Astrocyte (in vitro differentiated cells and primary cell): ENCODE measurements around the gene POLA1. TPM values are rescaled to one million over a fixed set of nuclear protein-coding genes. Genes with fewer than 3 reads are reported as not detected.

ENCODE experiments used
- DNase-seq: peaks from one replicate; pipeline ENCODE4 v3.0.0-alpha.2; 2010; ENCODE audit warnings: low read depth
- FAIRE-seq: peaks from 2 replicates; lab custom pipeline; 2011; peaks lifted over from hg19 to GRCh38; lab: Jason Lieb, UNC
- H2AFZ ChIP-seq: 2 replicates; pipeline ENCODE4 v1.6.0; 2012; ENCODE audit warnings: low read depth, low read length, inconsistent platforms
- H3K27ac ChIP-seq: 2 replicates; pipeline ENCODE4 v1.5.1; 2011; ENCODE audit warnings: low read depth, low read length, inconsistent platforms
- H3K27me3 ChIP-seq: 2 replicates; pipeline ENCODE4 v1.6.0; 2011; ENCODE audit warnings: low read length, inconsistent platforms; ENCODE audit not compliant: insufficient read depth
- H3K36me3 ChIP-seq: 2 replicates; pipeline ENCODE4 v1.5.1; 2011; ENCODE audit warnings: low read length, inconsistent platforms; ENCODE audit not compliant: insufficient read depth
- H3K4me1 ChIP-seq: 2 replicates; pipeline ENCODE4 v1.5.1; 2011; ENCODE audit warnings: low read length, inconsistent platforms; ENCODE audit not compliant: insufficient read depth
- H3K4me2 ChIP-seq: 2 replicates; pipeline ENCODE4 v1.6.0; 2012; ENCODE audit warnings: low read length, inconsistent platforms
- H3K4me3 ChIP-seq: 2 replicates; pipeline ENCODE4 v1.5.1; 2011; ENCODE audit warnings: low read depth, mild to moderate bottlenecking, low read length, inconsistent platforms; ENCODE audit not compliant: insufficient read depth
- H3K79me2 ChIP-seq: 2 replicates; pipeline ENCODE4 v1.6.0; 2012; ENCODE audit warnings: mild to moderate bottlenecking, low read length, inconsistent platforms; ENCODE audit not compliant: insufficient read depth
- H3K9ac ChIP-seq: 2 replicates; pipeline ENCODE4 v1.6.0; 2012; ENCODE audit warnings: mild to moderate bottlenecking, low read length, inconsistent platforms
- H3K9me3 ChIP-seq: 2 replicates; pipeline ENCODE4 v1.5.1; 2012; ENCODE audit warnings: low read depth, mild to moderate bottlenecking, low read length, inconsistent platforms; ENCODE audit not compliant: insufficient read depth
- H4K20me1 ChIP-seq: 2 replicates; pipeline ENCODE4 v1.6.0; 2012; ENCODE audit warnings: low read length, inconsistent platforms; ENCODE audit not compliant: insufficient read depth
- H3K27ac Mint-ChIP-seq: one replicate; pipeline ENCODE4 v1.8.0; 2021; ENCODE audit warnings: mild to moderate bottlenecking, mixed read lengths; ENCODE audit not compliant: unreplicated experiment
- H3K27me3 Mint-ChIP-seq: one replicate; pipeline ENCODE4 v1.8.0; 2021; ENCODE audit warnings: low read depth, mixed read lengths; ENCODE audit not compliant: unreplicated experiment
- H3K36me3 Mint-ChIP-seq: one replicate; pipeline ENCODE4 v1.8.0; 2021; ENCODE audit warnings: low read depth, mixed read lengths; ENCODE audit not compliant: unreplicated experiment
- H3K4me1 Mint-ChIP-seq: one replicate; pipeline ENCODE4 v1.8.0; 2021; ENCODE audit warnings: low read depth, mixed read lengths; ENCODE audit not compliant: unreplicated experiment
- H3K4me3 Mint-ChIP-seq: one replicate; pipeline ENCODE4 v1.8.0; 2021; ENCODE audit warnings: mild to moderate bottlenecking, moderate library complexity, mixed read lengths; ENCODE audit not compliant: unreplicated experiment
- H3K9me3 Mint-ChIP-seq: one replicate; pipeline ENCODE4 v1.8.0; 2021; ENCODE audit warnings: mild to moderate bottlenecking, mixed read lengths; ENCODE audit not compliant: unreplicated experiment
- EZH2 ChIP-seq: IDR thresholded peaks from 2 replicates; pipeline ENCODE4 v1.6.1; 2012; ENCODE audit warnings: mild to moderate bottlenecking, low read length, inconsistent platforms; ENCODE audit not compliant: insufficient read depth
- total RNA-seq: library from RNA; stranded (reverse); gene quantifications from 2 replicates; pipeline ENCODE4 v1.2.1, GENCODE V29; 2021
- TF ChIP-seq, protein P1 (sequence below): IDR thresholded peaks from 2 replicates; pipeline ENCODE4 v1.5.1; 2011; ENCODE audit warnings: low read depth, mild to moderate bottlenecking, inconsistent platforms, low read length, moderate library complexity; ENCODE audit not compliant: insufficient read depth

The POLA1 gene
- total RNA-seq, 1 donor from 2014 or later = 4.9 TPM

DNA sequence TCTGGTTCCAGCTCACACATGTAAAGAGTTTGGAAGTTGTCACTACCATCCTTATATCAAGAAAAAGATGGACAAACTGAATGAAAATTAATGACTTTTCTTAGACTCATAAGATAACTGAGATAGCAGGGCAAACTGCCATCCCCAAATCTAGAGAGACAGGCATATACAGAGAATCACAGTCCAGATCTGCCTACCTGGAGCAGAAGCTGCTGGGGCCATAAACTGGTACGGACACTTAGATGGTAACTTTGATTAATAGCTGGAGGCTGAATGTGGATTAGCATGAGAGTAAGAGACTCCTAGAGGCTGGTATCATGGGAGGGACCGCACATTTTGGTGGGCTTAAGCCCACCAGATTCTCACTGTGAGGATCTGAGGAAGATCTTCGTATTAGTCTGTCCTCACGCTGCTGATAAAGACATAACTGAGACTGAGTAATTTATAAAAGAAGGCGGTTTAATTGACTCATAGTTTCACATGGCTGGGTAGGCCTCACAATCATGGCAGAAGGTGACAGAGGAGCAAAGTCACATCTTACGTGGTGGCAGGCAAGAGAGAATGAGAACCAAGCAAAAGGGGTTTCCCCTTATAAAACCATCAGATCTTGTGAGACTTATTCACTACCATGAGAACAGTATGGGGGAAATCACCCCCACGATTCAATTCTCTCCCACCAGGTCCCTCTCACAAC is 10.8 kb upstream of the POLA1 start:
- Histone ChIP-seq H3K79me2 (no peaks in the 10 kb centered on the region), H2AFZ (no peak overlapping the region), H4K20me1 (no peaks in the 10 kb centered on the region), H3K36me3 (no peaks in the 10 kb centered on the region), H3K9ac (no peak overlapping the region), H3K4me3 (no peak overlapping the region), H3K9me3 (no peaks in the 10 kb centered on the region), H3K4me1 (no peaks in the 10 kb centered on the region), H3K4me2 (no peak overlapping the region), H3K27ac (no peak overlapping the region), H3K27me3 (no peaks in the 10 kb centered on the region)
- H3K27ac Mint-ChIP-seq = no peak overlapping the region
- no peak for DNase-seq
- no peak for FAIRE-seq
- no peaks in the 10 kb centered on the region for H3K4me1 Mint-ChIP-seq
- peaks cover 2% of the 10 kb centered on the region for H3K27me3 Mint-ChIP-seq
- no peaks in the 10 kb centered on the region for H3K9me3 Mint-ChIP-seq
- no peaks in the 10 kb centered on the region for H3K36me3 Mint-ChIP-seq
- H3K4me3 Mint-ChIP-seq = no peak overlapping the region
- no peak for TF ChIP-seq EZH2
- TF ChIP-seq, protein P1, sequence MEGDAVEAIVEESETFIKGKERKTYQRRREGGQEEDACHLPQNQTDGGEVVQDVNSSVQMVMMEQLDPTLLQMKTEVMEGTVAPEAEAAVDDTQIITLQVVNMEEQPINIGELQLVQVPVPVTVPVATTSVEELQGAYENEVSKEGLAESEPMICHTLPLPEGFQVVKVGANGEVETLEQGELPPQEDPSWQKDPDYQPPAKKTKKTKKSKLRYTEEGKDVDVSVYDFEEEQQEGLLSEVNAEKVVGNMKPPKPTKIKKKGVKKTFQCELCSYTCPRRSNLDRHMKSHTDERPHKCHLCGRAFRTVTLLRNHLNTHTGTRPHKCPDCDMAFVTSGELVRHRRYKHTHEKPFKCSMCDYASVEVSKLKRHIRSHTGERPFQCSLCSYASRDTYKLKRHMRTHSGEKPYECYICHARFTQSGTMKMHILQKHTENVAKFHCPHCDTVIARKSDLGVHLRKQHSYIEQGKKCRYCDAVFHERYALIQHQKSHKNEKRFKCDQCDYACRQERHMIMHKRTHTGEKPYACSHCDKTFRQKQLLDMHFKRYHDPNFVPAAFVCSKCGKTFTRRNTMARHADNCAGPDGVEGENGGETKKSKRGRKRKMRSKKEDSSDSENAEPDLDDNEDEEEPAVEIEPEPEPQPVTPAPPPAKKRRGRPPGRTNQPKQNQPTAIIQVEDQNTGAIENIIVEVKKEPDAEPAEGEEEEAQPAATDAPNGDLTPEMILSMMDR = no peak

DNA sequence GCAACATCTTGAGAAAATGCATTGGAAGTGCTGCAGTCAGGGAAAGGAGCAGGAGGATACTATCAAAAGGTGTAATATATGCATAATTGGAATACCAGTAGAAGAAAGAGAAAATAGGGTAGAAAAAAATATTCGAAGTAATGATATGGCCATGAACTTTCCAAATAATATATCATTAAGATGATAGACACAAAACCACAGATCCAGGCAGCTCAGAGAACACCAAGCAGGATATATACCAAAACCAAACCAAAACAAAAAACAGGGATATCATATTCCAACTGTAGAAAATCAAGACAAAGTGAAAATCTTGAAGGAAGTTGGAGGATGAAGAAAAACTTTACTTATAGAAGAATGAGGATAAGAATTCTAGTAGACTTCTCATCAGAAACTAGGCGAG is 9.7 kb upstream of the POLA1 start:
- Mint-ChIP-seq H3K9me3 (no peaks in the 10 kb centered on the region), H3K27ac (no peak overlapping the region), H3K27me3 (peaks cover 2% of the 10 kb centered on the region), H3K4me3 (no peak overlapping the region), H3K36me3 (no peaks in the 10 kb centered on the region), H3K4me1 (no peaks in the 10 kb centered on the region)
- FAIRE-seq (peak; percentile 79), DNase-seq (no peak)
- Histone ChIP-seq H4K20me1 (no peaks in the 10 kb centered on the region), H3K36me3 (no peaks in the 10 kb centered on the region), H3K27me3 (no peaks in the 10 kb centered on the region), H3K4me3 (no peak overlapping the region), H3K4me2 (no peak overlapping the region), H3K9me3 (no peaks in the 10 kb centered on the region), H3K9ac (no peak overlapping the region), H3K27ac (no peak overlapping the region), H3K79me2 (no peaks in the 10 kb centered on the region), H3K4me1 (no peaks in the 10 kb centered on the region), H2AFZ (no peak overlapping the region)
- TF ChIP-seq EZH2 = no peak
- TF ChIP-seq, protein P1 = no peak

DNA sequence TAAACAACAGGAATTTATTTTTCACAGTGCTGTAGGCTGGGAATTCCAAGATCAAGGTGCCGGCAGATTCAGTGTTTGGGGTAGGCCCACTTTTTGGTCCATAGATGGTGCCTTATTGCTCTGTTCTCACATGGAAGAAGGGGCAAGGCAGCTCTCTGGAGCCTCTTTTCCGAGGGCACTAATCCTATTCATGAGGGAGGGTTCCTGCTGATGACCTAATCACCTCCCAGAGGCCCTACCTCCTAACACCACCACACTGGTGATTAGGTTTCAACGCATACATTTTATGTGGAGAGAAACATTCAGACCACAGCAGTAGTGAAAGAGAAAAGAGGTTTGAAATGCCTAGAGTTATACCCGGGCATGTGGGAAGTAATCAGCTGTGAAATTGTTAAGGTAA is 1.4 kb upstream of the POLA1 start:
- H3K27me3 Mint-ChIP-seq = no peaks in the 10 kb centered on the region
- TF ChIP-seq, protein P1 = no peak
- no peak for TF ChIP-seq EZH2
- H3K36me3 ChIP-seq = no peaks in the 10 kb centered on the region
- H3K4me3 ChIP-seq = no peak overlapping the region
- H2AFZ ChIP-seq = no peak overlapping the region
- H3K4me1 Mint-ChIP-seq = no peaks in the 10 kb centered on the region
- H3K9me3 ChIP-seq = no peaks in the 10 kb centered on the region
- DNase-seq (no peak), FAIRE-seq (no peak)
- H3K27me3 ChIP-seq = no peaks in the 10 kb centered on the region
- no peak overlapping the region for H3K4me3 Mint-ChIP-seq
- no peaks in the 10 kb centered on the region for H3K36me3 Mint-ChIP-seq
- no peak overlapping the region for H3K27ac ChIP-seq
- H3K4me2 ChIP-seq = no peak overlapping the region
- no peak overlapping the region for H3K27ac Mint-ChIP-seq
- H3K4me1 ChIP-seq = no peaks in the 10 kb centered on the region
- peaks cover 28% of the 10 kb centered on the region for H3K79me2 ChIP-seq
- H4K20me1 ChIP-seq = no peaks in the 10 kb centered on the region
- H3K9me3 Mint-ChIP-seq = no peaks in the 10 kb centered on the region
- no peak overlapping the region for H3K9ac ChIP-seq
